GM10847 (cell line): ENCODE data around the gene DNM3.

Experiments
- POLR2A ChIP-seq: IDR thresholded peaks from 2 replicates; pipeline ENCODE4 v1.6.1; 2011; ENCODE audit not compliant: insufficient read length; ENCODE audit errors: extremely low read depth

Gene DNM3

GRCh38 chr1:172068334-172068733 is 227.0 kb downstream of the DNM3 start:
- TF ChIP-seq POLR2A: no peak

GRCh38 chr1:172069051-172069450 is 227.8 kb downstream of the DNM3 start:
- no peak for TF ChIP-seq POLR2A

GRCh38 chr1:172069534-172069933 is 228.2 kb downstream of the DNM3 start:
- no peak for TF ChIP-seq POLR2A

- no peak for TF ChIP-seq POLR2A
Observed at GRCh38 chr1:172070055-172070454, 228.8 kb downstream of the DNM3 start.

- no peak for TF ChIP-seq POLR2A
Observed at GRCh38 chr1:172071746-172072145, 230.4 kb downstream of the DNM3 start.

- no peak for TF ChIP-seq POLR2A
Observed at GRCh38 chr1:172083191-172083590, 241.9 kb downstream of the DNM3 start.

- no peak for TF ChIP-seq POLR2A
Observed at GRCh38 chr1:172084876-172085275, 243.6 kb downstream of the DNM3 start.

GRCh38 chr1:172085317-172085716 is 244.0 kb downstream of the DNM3 start:
- TF ChIP-seq POLR2A: no peak

- TF ChIP-seq POLR2A: no peak
Observed at GRCh38 chr1:172086137-172086536, 244.8 kb downstream of the DNM3 start.

- no peak for TF ChIP-seq POLR2A
Observed at GRCh38 chr1:172088256-172088655, 247.0 kb downstream of the DNM3 start.

GRCh38 chr1:172089768-172090510 is 248.6 kb downstream of the DNM3 start:
- no peak for TF ChIP-seq POLR2A

GRCh38 chr1:172090511-172090817 is 249.2 kb downstream of the DNM3 start:
- no peak for TF ChIP-seq POLR2A

- no peak for TF ChIP-seq POLR2A
Observed at GRCh38 chr1:172095846-172096245, 254.5 kb downstream of the DNM3 start.

GRCh38 chr1:172105230-172105629 is 263.9 kb downstream of the DNM3 start:
- no peak for TF ChIP-seq POLR2A

GRCh38 chr1:172107316-172107975 is 266.1 kb downstream of the DNM3 start:
- no peak for TF ChIP-seq POLR2A

- no peak for TF ChIP-seq POLR2A
Observed at GRCh38 chr1:172108161-172108893, 267.0 kb downstream of the DNM3 start.
